Activated CD4-positive, alpha-beta memory T cell treated with anti-CD3 and anti-CD28 coated beads for 36 hours (primary cell): ENCODE data around the gene TRIM7. TPM values are rescaled to one million over a fixed set of nuclear protein-coding genes. Genes with fewer than 3 reads are reported as not detected.

Experiments used
- CTCF ChIA-PET: fragments of 350-600 bp; sonication (Branson Sonifier 250); formaldehyde crosslinking; loops from one replicate; lab custom pipeline; 2021; ENCODE audit warnings: antibody characterized with exemption, inconsistent platforms; lab: Charles Lee
- POLR2A ChIA-PET: fragments of 350-600 bp; sonication (Branson Sonifier 250); formaldehyde crosslinking; loops from one replicate; lab custom pipeline; 2021; ENCODE audit warnings: antibody characterized with exemption; lab: Charles Lee
- DNase-seq: peaks from one replicate; pipeline ENCODE4 v3.0.0-alpha.2; 2020
- H3K27ac Mint-ChIP-seq: one replicate; pipeline ENCODE4 v1.8.0; 2021; ENCODE audit warnings: mixed read lengths
- H3K27me3 Mint-ChIP-seq: one replicate; pipeline ENCODE4 v1.8.0; 2021; ENCODE audit warnings: mixed read lengths
- H3K36me3 Mint-ChIP-seq: one replicate; pipeline ENCODE4 v1.8.0; 2021; ENCODE audit warnings: mixed read lengths
- H3K4me1 Mint-ChIP-seq: one replicate; pipeline ENCODE4 v1.8.0; 2021; ENCODE audit warnings: low read depth, mixed read lengths
- H3K4me3 Mint-ChIP-seq: one replicate; pipeline ENCODE4 v1.8.0; 2021; ENCODE audit warnings: mild to moderate bottlenecking, mixed read lengths
- H3K9me3 Mint-ChIP-seq: one replicate; pipeline ENCODE4 v1.8.0; 2021; ENCODE audit warnings: mixed read lengths
- intact Hi-C: fragments of 100-400 bp; cut with micrococcal nuclease; formaldehyde crosslinking; loops from one replicate; pipeline ENCODE4 v1.15.1; 2023
- total RNA-seq, 2 experiments: library from RNA; stranded (reverse); gene quantifications; one replicate each; pipeline ENCODE4 v1.2.3, GENCODE V29; 2021

TRIM7 gene
- total RNA-seq, 2 experiments from 2014 or later = 2.9 to 3.5 TPM

DNA sequence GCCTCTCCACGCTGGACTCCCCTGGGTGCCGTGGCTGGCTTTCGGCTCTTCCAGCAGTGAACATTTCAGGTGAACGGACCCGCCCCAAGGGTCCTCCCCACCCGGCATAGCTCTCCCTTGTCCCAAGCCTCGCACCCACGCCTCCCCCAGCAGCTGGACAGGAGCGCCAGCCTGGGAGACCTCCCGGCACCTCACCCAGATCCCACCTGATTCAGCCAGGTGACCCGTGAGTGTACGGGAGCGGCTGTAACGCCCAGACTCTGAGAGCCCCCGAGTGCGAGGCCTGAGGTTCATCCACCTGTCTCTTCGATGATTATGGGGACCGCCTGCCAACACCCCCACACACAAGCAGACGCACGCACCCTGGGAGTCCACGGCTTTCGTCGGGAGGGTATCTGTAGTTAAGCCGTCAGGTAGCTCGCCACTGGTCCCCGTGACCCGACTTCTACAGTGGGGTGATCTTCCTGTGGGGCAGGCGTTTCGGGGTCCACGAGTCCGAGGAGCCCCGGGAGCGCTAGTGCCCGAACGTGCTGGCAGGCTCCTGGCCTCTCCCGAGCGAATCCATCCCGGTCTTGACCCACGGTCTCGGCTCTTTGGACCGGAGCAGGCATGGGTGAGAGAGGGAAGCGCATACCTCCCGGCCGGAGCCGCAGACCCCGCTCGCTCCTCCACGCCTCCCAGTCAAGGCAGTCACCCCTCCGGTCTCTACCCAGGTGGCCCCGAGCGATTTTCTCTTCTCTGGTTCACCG, 14.9 kb downstream of the TRIM7 start:
- Mint-ChIP-seq H3K27ac (peak overlapping the region; percentile 87), H3K36me3 (peaks cover 14% of the 10 kb centered on the region), H3K27me3 (peaks cover 11% of the 10 kb centered on the region), H3K4me1 (peaks cover 38% of the 10 kb centered on the region), H3K9me3 (peaks cover 6% of the 10 kb centered on the region), H3K4me3 (peak overlapping the region; percentile 80)
- peak; percentile 60 for DNase-seq
- intact Hi-C loops = loop anchor here (1.0 to 2.0 kb wide), 3 partner anchors 17 to 32 kb away; no protein-coding TSS in a partner anchor
- ChIA-PET POLR2A (interaction anchor here (0.7 to 4.2 kb wide), 15 partner anchors 8 to 71 kb away, joined by 3 to 37 read pairs (median 4); partner anchors contain the start of genes RACK1, TRIM52 and TRIM7), CTCF (interaction anchor here (0.6 to 2.8 kb wide), 8 partner anchors 17 to 72 kb away, joined by 3 to 30 read pairs (median 4); partner anchors contain the start of genes RACK1 and TRIM41)

DNA sequence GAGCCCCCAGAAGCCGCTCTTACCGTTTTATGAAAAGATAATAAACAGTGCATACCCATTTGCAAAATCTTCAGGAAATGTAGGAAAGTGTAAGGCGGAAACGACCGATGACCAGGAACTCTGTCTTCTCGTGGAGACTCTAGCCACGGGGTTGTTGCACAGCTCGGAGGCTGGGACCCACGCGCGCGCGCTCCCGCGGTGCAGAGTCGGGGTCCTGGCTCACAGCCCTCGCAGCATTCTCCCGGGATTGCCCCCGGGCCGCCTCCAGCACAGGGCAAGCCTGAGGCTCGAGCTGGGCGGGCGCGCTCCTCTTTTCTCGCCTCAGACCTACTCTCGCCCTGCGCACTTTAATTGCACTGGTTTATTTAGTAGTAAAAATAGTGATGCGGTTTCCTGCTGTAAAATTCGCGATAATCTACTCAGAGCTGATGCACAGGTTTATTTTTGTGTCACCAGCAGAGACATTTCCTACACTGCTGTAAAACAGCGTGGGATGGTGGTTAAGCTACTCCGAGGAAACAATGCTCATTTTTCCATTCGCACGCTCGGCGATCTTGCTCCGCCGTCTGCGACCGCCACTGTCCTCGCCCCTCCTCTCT, 15.5 kb downstream of the TRIM7 start:
- intact Hi-C loops = loop anchor here (1.0 to 2.0 kb wide), 3 partner anchors 17 to 33 kb away; no protein-coding TSS in a partner anchor
- peak; percentile 83 for DNase-seq
- POLR2A ChIA-PET = interaction anchor here (0.7 to 4.2 kb wide), 15 partner anchors 9 to 72 kb away, joined by 3 to 37 read pairs (median 4); partner anchors contain the start of genes RACK1, TRIM52 and TRIM7
- peak overlapping the region; percentile 87 for H3K27ac Mint-ChIP-seq
- CTCF ChIA-PET = interaction anchor here (0.6 to 2.8 kb wide), 9 partner anchors 18 to 72 kb away, joined by 3 to 30 read pairs (median 4); partner anchors contain the start of gene TRIM41
- H3K36me3 Mint-ChIP-seq = peaks cover 14% of the 10 kb centered on the region
- peaks cover 11% of the 10 kb centered on the region for H3K27me3 Mint-ChIP-seq
- peaks cover 6% of the 10 kb centered on the region for H3K9me3 Mint-ChIP-seq
- peak overlapping the region; percentile 80 for H3K4me3 Mint-ChIP-seq
- H3K4me1 Mint-ChIP-seq = peaks cover 42% of the 10 kb centered on the region

DNA sequence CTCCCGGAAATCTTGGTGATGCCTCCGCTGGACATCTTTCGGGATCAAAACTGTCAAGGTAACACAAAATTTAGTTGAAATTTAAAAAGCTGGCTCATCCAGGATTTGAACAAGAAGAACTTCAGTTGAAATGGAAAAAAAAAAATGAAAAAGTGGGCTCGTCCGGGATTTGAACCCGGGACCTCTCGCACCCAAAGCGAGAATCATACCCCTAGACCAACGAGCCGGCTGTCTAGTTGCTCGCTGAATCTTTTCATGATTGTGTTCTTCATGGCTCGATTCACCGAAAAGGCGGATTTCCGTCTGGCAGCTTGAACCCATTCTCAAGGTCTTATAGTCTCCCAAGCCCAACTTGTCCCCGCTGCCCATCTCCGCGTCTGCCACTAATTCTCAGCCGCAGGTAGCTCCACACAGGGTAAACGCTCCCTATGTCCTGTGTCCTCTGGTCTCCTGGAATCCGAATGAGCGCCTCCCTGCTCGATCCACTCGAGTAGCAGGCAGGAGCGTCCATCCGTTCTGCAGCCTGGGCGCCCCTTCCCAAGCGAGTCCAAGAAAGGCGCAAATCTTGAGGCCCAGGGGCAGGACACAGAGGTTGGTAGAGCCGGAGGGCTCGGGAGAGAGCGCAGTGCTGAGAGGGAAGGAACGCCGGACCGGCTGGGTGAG, 16.2 kb downstream of the TRIM7 start:
- Mint-ChIP-seq H3K27me3 (peaks cover 11% of the 10 kb centered on the region), H3K36me3 (peaks cover 14% of the 10 kb centered on the region), H3K9me3 (peaks cover 6% of the 10 kb centered on the region), H3K27ac (peak overlapping the region; percentile 87), H3K4me1 (peaks cover 47% of the 10 kb centered on the region), H3K4me3 (peak overlapping the region; percentile 80)
- POLR2A ChIA-PET = interaction anchor here (0.7 to 4.2 kb wide), 11 partner anchors 13 to 72 kb away, joined by 3 to 37 read pairs (median 4); partner anchors contain the start of genes RACK1, TRIM52 and TRIM7
- intact Hi-C loops = loop anchor here (1.0 to 2.0 kb wide), 3 partner anchors 16 to 33 kb away; no protein-coding TSS in a partner anchor
- CTCF ChIA-PET = interaction anchor here (0.6 to 2.8 kb wide), 8 partner anchors 16 to 73 kb away, joined by 3 to 30 read pairs (median 3); partner anchors contain the start of genes TRIM41 and TRIM7
- peak; percentile 90 for DNase-seq

- Mint-ChIP-seq H3K27me3 (peaks cover 13% of the 10 kb centered on the region), H3K9me3 (peaks cover 6% of the 10 kb centered on the region), H3K27ac (peak overlapping the region; percentile 87), H3K36me3 (peaks cover 14% of the 10 kb centered on the region), H3K4me3 (peak overlapping the region; percentile 80), H3K4me1 (peaks cover 41% of the 10 kb centered on the region)
- intact Hi-C loops = loop anchor here (2.0 kb wide), 2 partner anchors 15 to 27 kb away; no protein-coding TSS in a partner anchor
- CTCF ChIA-PET = interaction anchor here (1.1 to 2.8 kb wide), 4 partner anchors 20 to 35 kb away, joined by 3 to 30 read pairs (median 10); partner anchors contain the start of gene TRIM41
- peak; percentile 80 for DNase-seq
- POLR2A ChIA-PET = interaction anchor here (0.6 to 4.2 kb wide), 3 partner anchors 19 to 49 kb away, joined by 3 to 37 read pairs (median 3); no protein-coding TSS in a partner anchor
Observed at GRCh38 chr5:181187500-181188213, 17.3 kb downstream of the TRIM7 start.

- H3K27me3 Mint-ChIP-seq = peaks cover 13% of the 10 kb centered on the region
- DNase-seq = no peak
- intact Hi-C loops = no loop called here
- ChIA-PET CTCF (no interaction called here), POLR2A (interaction anchor here (0.6 to 4.2 kb wide), 3 partner anchors 20 to 74 kb away, joined by 3 to 37 read pairs (median 3); partner anchors contain the start of gene TRIM52)
- peak overlapping the region; percentile 58 for H3K27ac Mint-ChIP-seq
- peak overlapping the region; percentile 31 for H3K4me3 Mint-ChIP-seq
- H3K36me3 Mint-ChIP-seq = peaks cover 14% of the 10 kb centered on the region
- H3K9me3 Mint-ChIP-seq = peaks cover 6% of the 10 kb centered on the region
- peaks cover 41% of the 10 kb centered on the region for H3K4me1 Mint-ChIP-seq
Observed at GRCh38 chr5:181186986-181187499, 18.0 kb downstream of the TRIM7 start.

- no peak overlapping the region for H3K4me3 Mint-ChIP-seq
- no peak overlapping the region for H3K27ac Mint-ChIP-seq
- ChIA-PET POLR2A (interaction anchor here (1.0 kb wide), 1 partner anchor 75 kb away, joined by 3 read pairs; the partner anchor contains the start of gene TRIM52), CTCF (interaction anchor here (2.8 kb wide), 1 partner anchor 12 kb away, joined by 23 read pairs; no protein-coding TSS in a partner anchor)
- peaks cover 6% of the 10 kb centered on the region for H3K9me3 Mint-ChIP-seq
- H3K36me3 Mint-ChIP-seq = peaks cover 10% of the 10 kb centered on the region
- no peak for DNase-seq
- H3K4me1 Mint-ChIP-seq = peaks cover 39% of the 10 kb centered on the region
- H3K27me3 Mint-ChIP-seq = peaks cover 9% of the 10 kb centered on the region
- intact Hi-C loops = no loop called here
Observed at GRCh38 chr5:181186022-181186421, 19.0 kb downstream of the TRIM7 start.

- POLR2A ChIA-PET = no interaction called here
- CTCF ChIA-PET = interaction anchor here (1.8 to 2.8 kb wide), 3 partner anchors 12 to 75 kb away, joined by 5 to 23 read pairs (median 10); partner anchors contain the start of genes TRIM41 and TRIM52
- Mint-ChIP-seq H3K36me3 (peaks cover 10% of the 10 kb centered on the region), H3K4me1 (peaks cover 39% of the 10 kb centered on the region), H3K4me3 (no peak overlapping the region), H3K27ac (no peak overlapping the region), H3K27me3 (peaks cover 9% of the 10 kb centered on the region), H3K9me3 (peaks cover 6% of the 10 kb centered on the region)
- no peak for DNase-seq
- intact Hi-C loops = no loop called here
Observed at GRCh38 chr5:181185560-181185959, 19.4 kb downstream of the TRIM7 start.

DNA sequence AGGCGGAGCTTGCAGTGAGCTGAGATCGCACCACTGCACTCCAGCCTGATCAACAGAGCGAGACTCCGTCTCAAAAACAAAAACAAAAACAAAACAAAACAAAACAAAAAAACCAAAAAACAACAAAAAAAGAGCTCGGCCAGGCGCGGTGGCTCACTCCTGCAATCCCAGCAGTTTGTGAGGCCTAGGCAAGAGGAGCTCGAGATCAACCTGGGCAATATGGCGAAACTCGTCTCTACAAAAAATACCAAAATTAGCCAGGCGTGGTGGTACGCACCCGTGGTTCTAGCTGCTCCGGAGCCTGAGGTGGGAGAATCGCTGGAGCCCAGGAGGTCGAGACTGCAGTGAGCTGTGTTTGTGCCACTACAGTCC, 20.2 kb downstream of the TRIM7 start:
- H3K36me3 Mint-ChIP-seq = peaks cover 10% of the 10 kb centered on the region
- peak overlapping the region; percentile 80 for H3K4me3 Mint-ChIP-seq
- peak overlapping the region; percentile 91 for H3K27ac Mint-ChIP-seq
- CTCF ChIA-PET = interaction anchor here (0.5 to 2.8 kb wide), 16 partner anchors 9 to 325 kb away, joined by 3 to 23 read pairs (median 4); partner anchors contain the start of genes RACK1, TRIM41, TRIM52 and TRIM7
- peaks cover 9% of the 10 kb centered on the region for H3K27me3 Mint-ChIP-seq
- peaks cover 6% of the 10 kb centered on the region for H3K9me3 Mint-ChIP-seq
- POLR2A ChIA-PET = interaction anchor here (0.9 to 2.2 kb wide), 5 partner anchors 23 to 77 kb away, joined by 3 to 12 read pairs (median 4); partner anchors contain the start of gene RACK1
- H3K4me1 Mint-ChIP-seq = peaks cover 39% of the 10 kb centered on the region
- no peak for DNase-seq
- intact Hi-C loops = loop anchor here (1.0 kb wide), 2 partner anchors 38 to 76 kb away; partner anchors contain the start of genes TRIM41 and TRIM52

GRCh38 chr5:181182651-181183050, 22.3 kb downstream of the TRIM7 start:
- Mint-ChIP-seq H3K27me3 (peaks cover 3% of the 10 kb centered on the region), H3K9me3 (no peaks in the 10 kb centered on the region), H3K4me3 (peak overlapping the region; percentile 67), H3K4me1 (peaks cover 28% of the 10 kb centered on the region), H3K36me3 (no peaks in the 10 kb centered on the region), H3K27ac (peak overlapping the region; percentile 21)
- DNase-seq = no peak
- intact Hi-C loops = loop anchor here (1.0 to 2.0 kb wide), 4 partner anchors 9 to 100 kb away; no protein-coding TSS in a partner anchor
- ChIA-PET POLR2A (no interaction called here), CTCF (no interaction called here)
